Parathyroid adenoma (tissue), 2 donors: ENCODE results near the gene RND3.

Experiments used
- H2AFZ ChIP-seq: fragments of 300-600 bp; sonication (generic); one replicate; pipeline ENCODE4 v1.7.0; 2017; ENCODE audit warnings: antibody characterized with exemption, mild to moderate bottlenecking
- H3K27ac ChIP-seq: fragments of 300-600 bp; sonication (generic); one replicate; pipeline ENCODE4 v1.7.0; 2017
- H3K27me3 ChIP-seq: fragments of 300-600 bp; sonication (generic); one replicate; pipeline ENCODE4 v1.7.0; 2017; ENCODE audit warnings: low read length; ENCODE audit not compliant: control insufficient read depth, insufficient read depth
- H3K36me3 ChIP-seq: fragments of 300-600 bp; sonication (generic); one replicate; pipeline ENCODE4 v1.7.0; 2017; ENCODE audit warnings: low read length; ENCODE audit not compliant: control insufficient read depth, insufficient read depth
- H3K4me1 ChIP-seq: fragments of 300-600 bp; sonication (generic); one replicate; pipeline ENCODE4 v1.7.0; 2017; ENCODE audit warnings: control low read depth
- H3K4me2 ChIP-seq: fragments of 300-600 bp; sonication (generic); one replicate; pipeline ENCODE4 v1.7.0; 2017; ENCODE audit warnings: low read length
- H3K4me3 ChIP-seq: fragments of 300-600 bp; sonication (generic); one replicate; pipeline ENCODE4 v1.7.0; 2017; ENCODE audit warnings: low read depth, low read length
- H3K79me2 ChIP-seq: fragments of 300-600 bp; sonication (generic); one replicate; pipeline ENCODE4 v1.7.0; 2017; ENCODE audit warnings: control low read depth
- H3K9ac ChIP-seq: fragments of 300-600 bp; sonication (generic); one replicate; pipeline ENCODE4 v1.7.0; 2017; ENCODE audit warnings: mild to moderate bottlenecking
- H3K9me3 ChIP-seq: fragments of 300-600 bp; sonication (generic); one replicate; pipeline ENCODE4 v1.7.0; 2017; ENCODE audit warnings: low read length; ENCODE audit not compliant: control insufficient read depth
- CTCF ChIP-seq: fragments of 300-600 bp; sonication (generic); IDR thresholded peaks from one replicate; pipeline ENCODE4 v1.7.0; 2017; ENCODE audit warnings: antibody characterized with exemption, mild to moderate bottlenecking
- donor health status: primary hyperparathyroidism.

RND3 gene

GRCh38 chr2:150475479-150476250, 11.8 kb downstream of the RND3 start:
- no peaks in the 10 kb centered on the region for H3K79me2 ChIP-seq
- TF ChIP-seq CTCF, result no peak
- H3K27ac ChIP-seq, result no peak overlapping the region
- no peaks in the 10 kb centered on the region for H3K9me3 ChIP-seq
- H3K27me3 ChIP-seq, result no peaks in the 10 kb centered on the region
- no peak overlapping the region for H3K4me2 ChIP-seq
- H3K4me3 ChIP-seq, result no peak overlapping the region
- no peak overlapping the region for H3K9ac ChIP-seq
- H2AFZ ChIP-seq, result no peak overlapping the region
- no peaks in the 10 kb centered on the region for H3K4me1 ChIP-seq
- H3K36me3 ChIP-seq, result no peaks in the 10 kb centered on the region

GRCh38 chr2:150474326-150475074, 13.0 kb downstream of the RND3 start:
- no peaks in the 10 kb centered on the region for H3K9me3 ChIP-seq
- no peaks in the 10 kb centered on the region for H3K4me1 ChIP-seq
- H3K9ac ChIP-seq, result no peak overlapping the region
- no peak overlapping the region for H3K27ac ChIP-seq
- no peaks in the 10 kb centered on the region for H3K36me3 ChIP-seq
- H3K79me2 ChIP-seq, result no peaks in the 10 kb centered on the region
- H2AFZ ChIP-seq, result no peak overlapping the region
- no peak overlapping the region for H3K4me3 ChIP-seq
- no peaks in the 10 kb centered on the region for H3K27me3 ChIP-seq
- no peak overlapping the region for H3K4me2 ChIP-seq
- TF ChIP-seq CTCF, result no peak

GRCh38 chr2:150473767-150474166, 13.7 kb downstream of the RND3 start:
- no peaks in the 10 kb centered on the region for H3K79me2 ChIP-seq
- no peaks in the 10 kb centered on the region for H3K27me3 ChIP-seq
- H3K9me3 ChIP-seq, result no peaks in the 10 kb centered on the region
- H3K4me3 ChIP-seq, result no peak overlapping the region
- H3K4me1 ChIP-seq, result no peaks in the 10 kb centered on the region
- no peak overlapping the region for H3K4me2 ChIP-seq
- H2AFZ ChIP-seq, result no peak overlapping the region
- TF ChIP-seq CTCF, result no peak
- H3K9ac ChIP-seq, result no peak overlapping the region
- H3K27ac ChIP-seq, result no peak overlapping the region
- no peaks in the 10 kb centered on the region for H3K36me3 ChIP-seq

GRCh38 chr2:150472511-150472899, 15.0 kb downstream of the RND3 start:
- Histone ChIP-seq H3K36me3 (no peaks in the 10 kb centered on the region), H3K79me2 (no peaks in the 10 kb centered on the region), H3K4me3 (no peak overlapping the region), H3K27ac (no peak overlapping the region), H3K9me3 (no peaks in the 10 kb centered on the region), H3K4me2 (no peak overlapping the region), H2AFZ (no peak overlapping the region), H3K4me1 (no peaks in the 10 kb centered on the region), H3K9ac (no peak overlapping the region), H3K27me3 (no peaks in the 10 kb centered on the region)
- TF ChIP-seq CTCF, result no peak
